H1 (cell line): ENCODE measurements around the gene SERPINA12. TPM values are rescaled to one million over a fixed set of nuclear protein-coding genes. Genes with fewer than 3 reads are reported as not detected.

ENCODE experiments used
- CTCF ChIA-PET: fragments of 300-600 bp; sonication (Branson Sonifier 250); formaldehyde crosslinking; loops from one replicate; lab custom pipeline; 2021; ENCODE audit not compliant: partially characterized antibody; lab: Charles Lee
- POLR2A ChIA-PET: fragments of 300-600 bp; sonication (Branson Sonifier 250); formaldehyde crosslinking; loops from one replicate; lab custom pipeline; 2021; ENCODE audit warnings: inconsistent platforms; ENCODE audit not compliant: partially characterized antibody; lab: Charles Lee
- DNase-seq, 2 experiments: peaks; one replicate each; pipeline versions ENCODE4 v3.0.0 to v3.0.0-alpha.2; 2010 to 2022; ENCODE audit warnings: low spot score in 2 of 2, low read depth in 1 of 2, mixed read lengths in 1 of 2
- FAIRE-seq: peaks from 2 replicates; lab custom pipeline; 2011; peaks lifted over from hg19 to GRCh38; lab: Jason Lieb, UNC
- H2AFZ ChIP-seq: 2 replicates; pipeline ENCODE4 v1.8.1; 2012; ENCODE audit warnings: low read length, inconsistent platforms
- H2AK5ac ChIP-seq: 2 replicates; pipeline ENCODE4 v1.6.1; 2013; ENCODE audit warnings: low read depth, low read length
- H2BK120ac ChIP-seq: replicated peaks from 2 replicates; pipeline ENCODE3; 2013; ENCODE audit warnings: low read depth, low read length, inconsistent platforms
- H2BK12ac ChIP-seq: 2 replicates; pipeline ENCODE4 v1.6.1; 2013; ENCODE audit warnings: low read depth, low read length
- H2BK15ac ChIP-seq: 2 replicates; pipeline ENCODE4 v1.6.1; 2013; ENCODE audit warnings: low read length
- H2BK20ac ChIP-seq: 2 replicates; pipeline ENCODE4 v1.6.1; 2013; ENCODE audit warnings: low read length
- H2BK5ac ChIP-seq: 2 replicates; pipeline ENCODE4 v1.6.1; 2013; ENCODE audit warnings: low read depth, low read length
- H3K14ac ChIP-seq: 2 replicates; pipeline ENCODE4 v1.6.1; 2013; ENCODE audit warnings: inconsistent platforms; ENCODE audit not compliant: insufficient read length
- H3K18ac ChIP-seq: 2 replicates; pipeline ENCODE4 v1.6.1; 2013; ENCODE audit warnings: low read length; ENCODE audit errors: extremely low read depth
- H3K23ac ChIP-seq: 2 replicates; pipeline ENCODE4 v1.6.1; 2013; ENCODE audit warnings: inconsistent platforms; ENCODE audit not compliant: insufficient read length
- H3K23me2 ChIP-seq: 2 replicates; pipeline ENCODE4 v1.6.1; 2013; ENCODE audit warnings: low read depth, low read length
- H3K27ac ChIP-seq: 2 replicates; pipeline ENCODE4 v1.6.1; 2011; ENCODE audit warnings: low read depth, low read length, inconsistent platforms
- H3K27me3 ChIP-seq, 4 experiments: replicated peaks in 1 of 4; 1 replicate in 1 of 4; 2 replicates in 3 of 4; pipeline versions ENCODE4 v1.6.1 to v1.8.1; 2011 to 2013; ENCODE audit warnings: low read length in 3 of 4, mild to moderate bottlenecking in 3 of 4, inconsistent platforms in 2 of 4, mixed read lengths in 2 of 4, moderate library complexity in 1 of 4; ENCODE audit not compliant: control insufficient read depth in 3 of 4, insufficient read depth in 3 of 4; ENCODE audit errors: extremely low read depth in 1 of 4
- H3K36me3 ChIP-seq, 4 experiments: 2 replicates each; pipeline versions ENCODE4 v1.6.1 to v1.8.1; 2011 to 2013; ENCODE audit warnings: mild to moderate bottlenecking in 4 of 4, low read length in 3 of 4, moderate library complexity in 2 of 4, control low read depth in 1 of 4, inconsistent platforms in 1 of 4; ENCODE audit not compliant: insufficient read depth in 4 of 4, control insufficient read depth in 2 of 4
- H3K4ac ChIP-seq: replicated peaks from 2 replicates; pipeline ENCODE3; 2013; ENCODE audit warnings: low read length, low read depth, mixed read lengths, inconsistent platforms; ENCODE audit not compliant: insufficient read length
- H3K4me1 ChIP-seq, 4 experiments: replicated peaks in 1 of 4; 1 replicate in 1 of 4; 2 replicates in 3 of 4; pipeline versions ENCODE4 v1.6.1 to v1.8.1; 2011 to 2013; ENCODE audit warnings: low read length in 3 of 4, inconsistent platforms in 2 of 4, mixed read lengths in 1 of 4; ENCODE audit not compliant: insufficient read depth in 4 of 4, control insufficient read depth in 3 of 4
- H3K4me2 ChIP-seq, 2 experiments: 2 replicates each; pipeline versions ENCODE4 v1.6.1 to v1.8.1; 2011 to 2013; ENCODE audit warnings: low read depth in 2 of 2, low read length in 2 of 2, control low read depth in 1 of 2, inconsistent platforms in 1 of 2, mild to moderate bottlenecking in 1 of 2; ENCODE audit not compliant: insufficient read depth in 1 of 2
- H3K4me3 ChIP-seq, 4 experiments: fragments of 200-600, 300-600 bp in 1 of 4; sonication (generic), shearing (Covaris generic), sonication (Bioruptor Twin) in 1 of 4; 2 replicates each; pipeline versions ENCODE4 v1.5.1 to v1.8.1; 2011 to 2016; ENCODE audit warnings: low read length in 4 of 4, low read depth in 3 of 4, control low read depth in 2 of 4, inconsistent platforms in 2 of 4, mild to moderate bottlenecking in 2 of 4, mixed read lengths in 1 of 4, moderate library complexity in 1 of 4; ENCODE audit not compliant: insufficient read depth in 2 of 4; ENCODE audit errors: extremely low read depth in 1 of 4
- H3K56ac ChIP-seq: replicated peaks from 2 replicates; pipeline ENCODE3; 2013; ENCODE audit warnings: low read depth, mild to moderate bottlenecking, mixed read lengths, low read length, inconsistent platforms; ENCODE audit not compliant: insufficient read length
- H3K79me1 ChIP-seq: 2 replicates; pipeline ENCODE4 v1.6.1; 2013; ENCODE audit warnings: low read depth, low read length, control low read depth
- H3K79me2 ChIP-seq, 2 experiments: 2 replicates each; pipeline versions ENCODE4 v1.6.1 to v1.8.1; 2012 to 2013; ENCODE audit warnings: low read length in 2 of 2, mild to moderate bottlenecking in 2 of 2, inconsistent platforms in 1 of 2; ENCODE audit not compliant: insufficient read depth in 2 of 2, control insufficient read depth in 1 of 2
- H3K9ac ChIP-seq, 4 experiments: replicated peaks in 1 of 4; 1 replicate in 1 of 4; 2 replicates in 3 of 4; pipeline versions ENCODE4 v1.6.1 to v1.8.1; 2011 to 2013; ENCODE audit warnings: low read depth in 3 of 4, low read length in 3 of 4, control low read depth in 2 of 4, mild to moderate bottlenecking in 2 of 4, moderate library complexity in 2 of 4, inconsistent platforms in 1 of 4; ENCODE audit errors: extremely low read depth in 1 of 4
- H3K9me3 ChIP-seq, 2 experiments: 2 replicates each; pipeline versions ENCODE4 v1.6.1 to v1.8.1; 2012 to 2013; ENCODE audit warnings: mild to moderate bottlenecking in 2 of 2, moderate library complexity in 2 of 2, control low read depth in 1 of 2, inconsistent platforms in 1 of 2, low read depth in 1 of 2, low read length in 1 of 2, mixed read lengths in 1 of 2; ENCODE audit not compliant: insufficient read depth in 2 of 2
- H4K20me1 ChIP-seq, 2 experiments: replicated peaks in 1 of 2; 2 replicates each; pipeline versions ENCODE3 to v1.8.1; 2011 to 2013; ENCODE audit warnings: inconsistent platforms in 2 of 2, low read length in 2 of 2, mild to moderate bottlenecking in 1 of 2; ENCODE audit not compliant: insufficient read depth in 2 of 2, control insufficient read depth in 1 of 2
- H4K5ac ChIP-seq: 2 replicates; pipeline ENCODE4 v1.6.1; 2013; ENCODE audit warnings: low read length, low read depth, mixed read lengths, inconsistent platforms; ENCODE audit not compliant: insufficient read length
- H4K8ac ChIP-seq: 2 replicates; pipeline ENCODE4 v1.8.0; 2013; ENCODE audit warnings: mild to moderate bottlenecking, moderate library complexity, low read length, inconsistent platforms; ENCODE audit not compliant: insufficient read depth; ENCODE audit errors: extremely low read depth
- H4K91ac ChIP-seq: replicated peaks from 2 replicates; pipeline ENCODE3; 2013; ENCODE audit warnings: low read length, mixed read lengths, inconsistent platforms; ENCODE audit not compliant: insufficient read length
- BRCA1 ChIP-seq: IDR thresholded peaks from 2 replicates; pipeline ENCODE4 v1.6.1; 2012; ENCODE audit warnings: low read depth, low read length, improper control_type of control experiment
- CHD2 ChIP-seq: IDR thresholded peaks from 2 replicates; pipeline ENCODE4 v1.6.1; 2012; ENCODE audit warnings: low read length, improper control_type of control experiment
- E2F6 ChIP-seq: IDR thresholded peaks from 2 replicates; pipeline ENCODE4 v1.6.1; 2012; ENCODE audit warnings: inconsistent platforms
- GABPA ChIP-seq: IDR thresholded peaks from 2 replicates; pipeline ENCODE4 v1.6.1; 2011; ENCODE audit warnings: mild to moderate bottlenecking, low read length, moderate library complexity, borderline replicate concordance; ENCODE audit not compliant: insufficient read depth
- KDM5A ChIP-seq: fragments of 200-600 bp; IDR thresholded peaks from 2 replicates; pipeline ENCODE4 v1.7.1; 2012; ENCODE audit warnings: mild to moderate bottlenecking, low read length, inconsistent platforms, mixed read lengths
- SAP30 ChIP-seq: fragments of 300-600 bp; sonication (generic); IDR thresholded peaks from 2 replicates; pipeline ENCODE4 v1.7.1; 2012; ENCODE audit warnings: low read length, moderate library complexity, mild to moderate bottlenecking, inconsistent platforms; ENCODE audit not compliant: insufficient read depth, insufficient replicate concordance
- SIRT6 ChIP-seq: IDR thresholded peaks from one replicate; pipeline ENCODE4 v1.7.1; 2012; ENCODE audit warnings: low read length, inconsistent platforms
- SIX5 ChIP-seq: IDR thresholded peaks from 2 replicates; pipeline ENCODE4 v1.6.1; 2011; ENCODE audit warnings: mild to moderate bottlenecking, low read depth, low read length
- SRF ChIP-seq: IDR thresholded peaks from 2 replicates; pipeline ENCODE4 v1.6.1; 2011; ENCODE audit warnings: mild to moderate bottlenecking, low read depth, low read length, moderate library complexity
- WGBS, 2 experiments: shearing (Covaris generic) in 1 of 2; methylation state at CpG; one replicate each; pipeline versions ENCODE4 v1.1.6 to v1.1.7; 2013 to 2015; ENCODE audit warnings: low lambda C conversion rate in 2 of 2, mixed read lengths in 2 of 2, inconsistent platforms in 1 of 2, low coverage in 1 of 2, missing lambda C conversion rate in 1 of 2; ENCODE audit not compliant: insufficient replicate concordance in 2 of 2, insufficient coverage in 1 of 2, insufficient read length in 1 of 2; ENCODE audit errors: extremely low coverage in 1 of 2, missing lambda C conversion rate in 1 of 2; 5-methylcytosine and 5-hydroxymethylcytosine counted together
- polyA plus RNA-seq, 7 experiments: library from polyadenylated mRNA; depleted of rRNA in 3 of 7; stranded (reverse) in 5 of 7; unstranded in 2 of 7; fragments of >200 nt in 5 of 7; fragments of 200-250 nt in 2 of 7; gene quantifications; 1 replicate in 5 of 7; 2 replicates in 1 of 7; 4 replicates in 1 of 7; pipeline versions ENCODE4 v1.2.1 to v1.2.3, GENCODE V29; 2011 to 2013; ENCODE audit warnings: missing spikeins in 2 of 7, mixed read lengths in 2 of 7
- total RNA-seq: library from RNA; stranded (reverse); fragmentation: NEBNext Ultra II Directional; extraction: Animal tissue kit (Norgen Biotek cat#: 25700); gene quantifications from 2 replicates; pipeline ENCODE4 v1.2.1, GENCODE V29; 2021
- TF ChIP-seq, protein P1 (sequence below): IDR thresholded peaks from 2 replicates; pipeline ENCODE4 v1.6.1; 2011; ENCODE audit warnings: low read length, improper control_type of control experiment

Gene SERPINA12
- total and polyA plus RNA-seq, 2 of the 8 experiments (the other 6 are each of a cell fraction or from before 2014, with no cell fraction given): not detected

- no peak overlapping the region for H2BK15ac ChIP-seq
- H2BK20ac ChIP-seq: no peak overlapping the region
- H3K9ac ChIP-seq: no peak overlapping the region
- no peak overlapping the region for H2BK120ac ChIP-seq
- DNase-seq: no peak
- no peak overlapping the region for H4K8ac ChIP-seq
- H3K27ac ChIP-seq: no peak overlapping the region
- H4K20me1 ChIP-seq: no peaks in the 10 kb centered on the region
- H4K5ac ChIP-seq: no peak overlapping the region
- no peak overlapping the region for H3K4me3 ChIP-seq
- no peak overlapping the region for H2AFZ ChIP-seq
- H3K9me3 ChIP-seq: no peaks in the 10 kb centered on the region
- 91% methylated on average over 15 of the region's 16 CpGs; no CpG with 5 or more reads in 1 of the 2 experiments for whole genome bisulfite sequencing, 2 experiments
- ChIA-PET POLR2A (no interaction called here), CTCF (interaction anchor here (1.0 to 3.9 kb wide), 4 partner anchors 16 to 47 kb away, joined by 3 to 20 read pairs (median 3); no protein-coding TSS in a partner anchor)
- H3K18ac ChIP-seq: no peak overlapping the region
- no peaks in the 10 kb centered on the region for H3K23me2 ChIP-seq
- no peaks in the 10 kb centered on the region; a peak in 1 of 7 replicates for H3K27me3 ChIP-seq
- no peak for FAIRE-seq
- H3K14ac ChIP-seq: no peak overlapping the region
- no peak overlapping the region for H4K91ac ChIP-seq
- H3K23ac ChIP-seq: no peak overlapping the region
- H3K79me1 ChIP-seq: no peaks in the 10 kb centered on the region
- H3K79me2 ChIP-seq: no peaks in the 10 kb centered on the region
- H3K4me1 ChIP-seq: no peaks in the 10 kb centered on the region
- H2BK12ac ChIP-seq: no peak overlapping the region
- no peak overlapping the region for H3K4ac ChIP-seq
- H3K4me2 ChIP-seq: no peak overlapping the region
- H2AK5ac ChIP-seq: no peak overlapping the region
- no peaks in the 10 kb centered on the region for H3K36me3 ChIP-seq
- H2BK5ac ChIP-seq: no peak overlapping the region
- H3K56ac ChIP-seq: no peak overlapping the region
- TF ChIP-seq, protein P1, sequence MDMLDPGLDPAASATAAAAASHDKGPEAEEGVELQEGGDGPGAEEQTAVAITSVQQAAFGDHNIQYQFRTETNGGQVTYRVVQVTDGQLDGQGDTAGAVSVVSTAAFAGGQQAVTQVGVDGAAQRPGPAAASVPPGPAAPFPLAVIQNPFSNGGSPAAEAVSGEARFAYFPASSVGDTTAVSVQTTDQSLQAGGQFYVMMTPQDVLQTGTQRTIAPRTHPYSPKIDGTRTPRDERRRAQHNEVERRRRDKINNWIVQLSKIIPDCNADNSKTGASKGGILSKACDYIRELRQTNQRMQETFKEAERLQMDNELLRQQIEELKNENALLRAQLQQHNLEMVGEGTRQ: no peak
- TF ChIP-seq CHD2 (no peak), KDM5A (no peak), BRCA1 (no peak), E2F6 (no peak), SRF (no peak), SIX5 (no peak), SAP30 (no peak), GABPA (no peak), SIRT6 (no peak)
These were observed 7.4 kb downstream of the SERPINA12 start for GRCh38 chr14:94501588-94502516.
